ENCODE results near the gene TFAP2A. TPM values are rescaled to one million over a fixed set of nuclear protein-coding genes. Genes with fewer than 3 reads are reported as not detected.

The TFAP2A gene
- total and polyA plus RNA-seq, 10 of the 15 experiments (the other 5 are each of a cell fraction or from before 2014, with no cell fraction given) = 0.05 to 0.46 (median 0.17) TPM; not detected in 4

GRCh38 chr6:10362300-10362699 lies 52.6 kb downstream of the TFAP2A start:
- TF ChIP-seq CREM (IDR thresholded peaks at IDR 0.05; ENCODE audit: low read depth) = no peak
- TF ChIP-seq CEBPZ (IDR thresholded peaks at IDR 0.05; ENCODE audit: low read depth, low read length) = no peak
- no peak for TF ChIP-seq KDM1A (IDR thresholded peaks at IDR 0.05; ENCODE audit: borderline replicate concordance)
- Histone ChIP-seq H3K4me1 (ENCODE audit: control insufficient read depth, insufficient read depth, low read length) (no peaks in the 10 kb centered on the region), H3K79me2 (ENCODE audit: control insufficient read depth, insufficient read depth, low read length) (no peaks in the 10 kb centered on the region), H3K4me2 (ENCODE audit: control insufficient read depth, insufficient read depth) (no peak overlapping the region), H4K20me1 (ENCODE audit: control insufficient read depth, insufficient read depth) (no peaks in the 10 kb centered on the region), H3K27me3 (replicated peaks in 1 of 2; ENCODE audit: control insufficient read depth in 2 of 2, insufficient read depth in 2 of 2, low read length in 1 of 2) (peaks cover 0 to 3% of the 10 kb centered on the region in 2 experiments), H3K4me3 (no peak overlapping the region), H3K27ac (ENCODE audit: control insufficient read depth, insufficient read depth) (no peak overlapping the region), H2AFZ (ENCODE audit: control insufficient read depth, low read depth, low read length) (no peak overlapping the region), H3K9ac (ENCODE audit: control insufficient read depth, insufficient read depth, low read length) (no peak overlapping the region), H3K9me3 (replicated peaks; ENCODE audit: control insufficient read depth, insufficient read depth, low read length) (no peaks in the 10 kb centered on the region; the same call in 2 of the 3 replicates), H3K36me3 (ENCODE audit: control insufficient read depth in 2 of 2, insufficient read depth in 2 of 2, low read length in 1 of 2) (no peaks in the 10 kb centered on the region)
- ChIA-PET POLR2A (no interaction called here), RAD21 (ENCODE audit: unreplicated experiment) (no interaction called here), CTCF (no interaction called here), SMC1A (ENCODE audit: uncharacterized antibody, unreplicated experiment) (no interaction called here)
- no peak for DNase-seq (ENCODE audit: low read depth, low spot score)
- BruUV-seq (replicated peaks) = no TSS peak
- WGBS (ENCODE audit: insufficient coverage, insufficient replicate concordance, low lambda C conversion rate, missing lambda C conversion rate) = 8% methylated on average over 2 of the region's 2 CpGs
- FAIRE-seq = no peak
- in situ Hi-C loops (cut with MboI) (no loop called here), intact Hi-C loops (cut with micrococcal nuclease; ENCODE audit: unreplicated experiment) (no loop called here)
- no peak for ATAC-seq

GRCh38 chr6:10361428-10361827 lies 53.4 kb downstream of the TFAP2A start:
- ChIA-PET RAD21 (ENCODE audit: unreplicated experiment) (no interaction called here), CTCF (no interaction called here), POLR2A (no interaction called here), SMC1A (ENCODE audit: uncharacterized antibody, unreplicated experiment) (no interaction called here)
- Histone ChIP-seq H3K36me3 (ENCODE audit: control insufficient read depth in 2 of 2, insufficient read depth in 2 of 2, low read length in 1 of 2) (no peaks in the 10 kb centered on the region), H4K20me1 (ENCODE audit: control insufficient read depth, insufficient read depth) (no peaks in the 10 kb centered on the region), H3K4me1 (ENCODE audit: control insufficient read depth, insufficient read depth, low read length) (no peaks in the 10 kb centered on the region), H2AFZ (ENCODE audit: control insufficient read depth, low read depth, low read length) (no peak overlapping the region), H3K27me3 (replicated peaks in 1 of 2; ENCODE audit: control insufficient read depth in 2 of 2, insufficient read depth in 2 of 2, low read length in 1 of 2) (peaks cover 0 to 3% of the 10 kb centered on the region in 2 experiments), H3K4me2 (ENCODE audit: control insufficient read depth, insufficient read depth) (no peak overlapping the region), H3K9me3 (replicated peaks; ENCODE audit: control insufficient read depth, insufficient read depth, low read length) (no peaks in the 10 kb centered on the region; the same call in 2 of the 3 replicates), H3K27ac (ENCODE audit: control insufficient read depth, insufficient read depth) (no peak overlapping the region), H3K4me3 (no peak overlapping the region), H3K9ac (ENCODE audit: control insufficient read depth, insufficient read depth, low read length) (no peak overlapping the region), H3K79me2 (ENCODE audit: control insufficient read depth, insufficient read depth, low read length) (no peaks in the 10 kb centered on the region)
- WGBS (ENCODE audit: insufficient coverage, insufficient replicate concordance, low lambda C conversion rate, missing lambda C conversion rate) = 34% methylated on average over 4 of the region's 4 CpGs
- no peak for DNase-seq (ENCODE audit: low read depth, low spot score)
- no peak for ATAC-seq
- FAIRE-seq = no peak
- no TSS peak for BruUV-seq (replicated peaks)
- intact Hi-C loops (cut with micrococcal nuclease; ENCODE audit: unreplicated experiment) (no loop called here), in situ Hi-C loops (cut with MboI) (no loop called here)
- no peak for TF ChIP-seq EGR1 (IDR thresholded peaks at IDR 0.05; ENCODE audit: borderline replicate concordance in 1 of 2, low read depth in 2 of 2, low read length in 2 of 2)
- no peak for TF ChIP-seq JUNB (IDR thresholded peaks at IDR 0.05)
- no peak for TF ChIP-seq RFX5 (IDR thresholded peaks at IDR 0.05; ENCODE audit: low read depth, low read length)
- no peak for TF ChIP-seq MYB (IDR thresholded peaks at IDR 0.05; ENCODE audit: borderline replicate concordance, low read depth, low read length)
- no peak for TF ChIP-seq E4F1 (IDR thresholded peaks at IDR 0.05; ENCODE audit: borderline replicate concordance, partially characterized antibody)
